HepG2 (cell line): ENCODE results near the gene ZKSCAN8. TPM values are rescaled to one million over a fixed set of nuclear protein-coding genes. Genes with fewer than 3 reads are reported as not detected.
A peak's percentile ranks its signal among the peaks of the same experiment; 100 is the strongest.

Source experiments
- ARNTL ChIP-seq: sonication (generic); formaldehyde crosslinking; IDR thresholded peaks from 2 replicates; pipeline ENCODE4 v1.4.0; 2020; ENCODE audit warnings: mild to moderate bottlenecking, missing genetic modification reagents
- BHLHE40 ChIP-seq: IDR thresholded peaks from 2 replicates; pipeline ENCODE4 v1.6.1; 2011; ENCODE audit warnings: low read length, improper control_type of control experiment
- GATAD1 ChIP-seq: IDR thresholded peaks from 2 replicates; pipeline ENCODE4 v1.6.1; 2016; ENCODE audit warnings: missing genetic modification reagents, missing compliant biosample characterization
- HES4 ChIP-seq: sonication (generic); formaldehyde crosslinking; IDR thresholded peaks from 2 replicates; pipeline ENCODE4 v1.9.0; 2021; ENCODE audit warnings: mild to moderate bottlenecking, missing genetic modification reagents, borderline replicate concordance
- HMG20A ChIP-seq: IDR thresholded peaks from 2 replicates; pipeline ENCODE4 v1.6.1; 2016; ENCODE audit warnings: borderline replicate concordance
- IRX3 ChIP-seq: sonication (generic); formaldehyde crosslinking; IDR thresholded peaks from 2 replicates; pipeline ENCODE4 v1.8.1; 2023; ENCODE audit warnings: mild to moderate bottlenecking, low read depth, missing genetic modification reagents, borderline replicate concordance
- JUN ChIP-seq: sonication (generic); formaldehyde crosslinking; IDR thresholded peaks from 2 replicates; pipeline ENCODE4 v1.4.0; 2020; ENCODE audit warnings: mild to moderate bottlenecking, missing genetic modification reagents
- POLR2A ChIP-seq, 2 experiments: IDR thresholded peaks; 2 replicates each; pipeline ENCODE4 v1.6.1; 2011; ENCODE audit warnings: low read depth in 2 of 2, low read length in 2 of 2, mild to moderate bottlenecking in 1 of 2, moderate library complexity in 1 of 2; ENCODE audit not compliant: insufficient read depth in 1 of 2
- ZMYM3 ChIP-seq: sonication (generic); formaldehyde crosslinking; IDR thresholded peaks from 2 replicates; pipeline ENCODE4 v1.5.1; 2020; ENCODE audit warnings: mild to moderate bottlenecking, missing genetic modification reagents
- ZNF180 ChIP-seq: sonication (generic); formaldehyde crosslinking; IDR thresholded peaks from 2 replicates; pipeline ENCODE4 v1.4.0; 2020; ENCODE audit warnings: low read depth, missing genetic modification reagents, borderline replicate concordance
- ZNF230 ChIP-seq: sonication (generic); formaldehyde crosslinking; IDR thresholded peaks from 2 replicates; pipeline ENCODE4 v1.4.0; 2020; ENCODE audit warnings: mild to moderate bottlenecking, missing genetic modification reagents
- ZNF501 ChIP-seq: sonication (generic); formaldehyde crosslinking; IDR thresholded peaks from 2 replicates; pipeline ENCODE4 v1.5.1; 2020; ENCODE audit warnings: mild to moderate bottlenecking, moderate library complexity, missing genetic modification reagents
- ZNF570 ChIP-seq: sonication (generic); formaldehyde crosslinking; IDR thresholded peaks from 2 replicates; pipeline ENCODE4 v1.4.0; 2020; ENCODE audit warnings: mild to moderate bottlenecking, missing genetic modification reagents, borderline replicate concordance
- ZNF720 ChIP-seq: sonication (generic); formaldehyde crosslinking; IDR thresholded peaks from 2 replicates; pipeline ENCODE4 v1.4.0; 2020; ENCODE audit warnings: missing genetic modification reagents
- ZNF816 ChIP-seq: sonication (generic); formaldehyde crosslinking; IDR thresholded peaks from 2 replicates; pipeline ENCODE4 v1.8.0; 2022; ENCODE audit warnings: missing genetic modification reagents, mild to moderate bottlenecking, borderline replicate concordance
- polyA plus RNA-seq, 8 experiments: library from polyadenylated mRNA; depleted of rRNA in 3 of 8; stranded (reverse) in 7 of 8; unstranded in 1 of 8; fragments of >200 nt; fragmentation: Illumina TruSeq in 4 of 8; extraction: Trizol in 4 of 8; gene quantifications; 2 replicates each; pipeline versions ENCODE4 v1.2.1 to v1.2.3, GENCODE V29; 2011 to 2016; ENCODE audit warnings: low read depth in 4 of 8, missing spikeins in 1 of 8, mixed read lengths in 1 of 8; ENCODE audit not compliant: insufficient read depth in 1 of 8
- total RNA-seq, 5 experiments: library from RNA; depleted of rRNA; stranded (reverse); fragments of >200 nt; fragmentation: Illumina TruSeq; extraction: Trizol; gene quantifications; 2 replicates each; pipeline ENCODE4 v1.2.3, GENCODE V29; 2016; ENCODE audit warnings: low read depth in 1 of 5
- TF ChIP-seq, protein P1 (sequence below): sonication (generic); formaldehyde crosslinking; IDR thresholded peaks from 2 replicates; pipeline ENCODE4 v1.8.0; 2022; ENCODE audit warnings: mild to moderate bottlenecking, missing genetic modification reagents
- TF ChIP-seq, protein P2 (sequence below): sonication (generic); formaldehyde crosslinking; IDR thresholded peaks from 2 replicates; pipeline ENCODE4 v1.4.0; 2020; ENCODE audit warnings: missing genetic modification reagents
- TF ChIP-seq, protein P3 (sequence below): sonication (generic); formaldehyde crosslinking; IDR thresholded peaks from 2 replicates; pipeline ENCODE4 v1.4.0; 2020; ENCODE audit warnings: mild to moderate bottlenecking, missing genetic modification reagents
- TF ChIP-seq, protein P4 (sequence below): sonication (generic); formaldehyde crosslinking; IDR thresholded peaks from 2 replicates; pipeline ENCODE4 v1.4.0; 2020; ENCODE audit warnings: mild to moderate bottlenecking, low read depth, missing genetic modification reagents
- TF ChIP-seq, protein P5 (sequence below): sonication (generic); formaldehyde crosslinking; IDR thresholded peaks from 2 replicates; pipeline ENCODE4 v1.5.1; 2020; ENCODE audit warnings: missing genetic modification reagents, mild to moderate bottlenecking, borderline replicate concordance
- TF ChIP-seq, protein P6 (sequence below): sonication (generic); formaldehyde crosslinking; IDR thresholded peaks from 2 replicates; pipeline ENCODE4 v1.5.0; 2020; ENCODE audit warnings: mild to moderate bottlenecking, missing genetic modification reagents, moderate library complexity

Gene ZKSCAN8
- total and polyA plus RNA-seq, 2 of the 13 experiments (the other 11 are each of a cell fraction or from before 2014, with no cell fraction given): 12.4 to 20.9 TPM

DNA sequence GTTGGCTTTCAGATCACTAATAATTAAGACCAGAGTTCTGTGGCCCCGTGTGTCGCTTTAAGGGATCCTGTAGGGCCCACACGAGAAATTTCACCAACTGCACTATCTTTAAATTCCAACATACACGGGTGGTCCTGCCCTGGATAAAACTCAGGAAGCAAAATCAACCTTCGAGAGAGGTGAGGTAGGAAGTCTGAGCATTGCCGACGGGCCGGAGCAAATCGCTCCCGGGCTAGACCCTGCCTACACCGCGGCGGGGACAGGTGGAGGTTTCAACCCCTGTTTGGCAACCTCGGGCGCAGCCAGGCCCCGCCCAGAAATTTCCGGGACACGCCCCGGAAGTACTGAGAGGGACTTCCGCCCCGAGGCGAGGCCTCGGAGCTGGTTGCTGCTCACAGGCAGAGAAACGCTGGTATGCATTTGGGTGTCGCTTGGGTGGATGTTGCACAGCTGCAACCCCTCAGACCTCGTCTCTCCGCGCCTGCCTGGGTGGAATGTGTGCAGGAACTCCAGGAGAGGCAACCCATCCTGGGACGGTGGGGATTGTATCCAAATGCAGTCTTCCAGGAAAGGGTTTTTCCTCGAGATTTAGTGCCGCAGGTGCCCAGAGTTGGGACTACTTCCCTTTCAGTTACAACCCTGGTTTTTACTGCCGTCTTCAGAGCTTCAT, 19.9 kb downstream of the ZKSCAN8 start (continued):
- TF ChIP-seq, protein P1, sequence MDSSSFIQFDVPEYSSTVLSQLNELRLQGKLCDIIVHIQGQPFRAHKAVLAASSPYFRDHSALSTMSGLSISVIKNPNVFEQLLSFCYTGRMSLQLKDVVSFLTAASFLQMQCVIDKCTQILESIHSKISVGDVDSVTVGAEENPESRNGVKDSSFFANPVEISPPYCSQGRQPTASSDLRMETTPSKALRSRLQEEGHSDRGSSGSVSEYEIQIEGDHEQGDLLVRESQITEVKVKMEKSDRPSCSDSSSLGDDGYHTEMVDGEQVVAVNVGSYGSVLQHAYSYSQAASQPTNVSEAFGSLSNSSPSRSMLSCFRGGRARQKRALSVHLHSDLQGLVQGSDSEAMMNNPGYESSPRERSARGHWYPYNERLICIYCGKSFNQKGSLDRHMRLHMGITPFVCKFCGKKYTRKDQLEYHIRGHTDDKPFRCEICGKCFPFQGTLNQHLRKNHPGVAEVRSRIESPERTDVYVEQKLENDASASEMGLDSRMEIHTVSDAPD (CRISPR knock-in tag): no peak
- TF ChIP-seq ZNF570 (CRISPR knock-in tag): no peak
- TF ChIP-seq POLR2A (IDR thresholded peaks at IDR 0.05; ENCODE audit: insufficient read depth in 1 of 2, low read depth in 2 of 2, low read length in 2 of 2): peak; percentile 92 to 99
- no peak; the same call in 1 of the 2 replicates for TF ChIP-seq ZNF816 (CRISPR knock-in tag)
- TF ChIP-seq ZNF230 (CRISPR knock-in tag): 0 out of 2 replicates have a peak, but pooled peaks have one; percentile 34
- no peak for TF ChIP-seq ARNTL
- no peak for TF ChIP-seq HMG20A (CRISPR knock-in tag)
- no peak for TF ChIP-seq ZNF720
- TF ChIP-seq, protein P2, sequence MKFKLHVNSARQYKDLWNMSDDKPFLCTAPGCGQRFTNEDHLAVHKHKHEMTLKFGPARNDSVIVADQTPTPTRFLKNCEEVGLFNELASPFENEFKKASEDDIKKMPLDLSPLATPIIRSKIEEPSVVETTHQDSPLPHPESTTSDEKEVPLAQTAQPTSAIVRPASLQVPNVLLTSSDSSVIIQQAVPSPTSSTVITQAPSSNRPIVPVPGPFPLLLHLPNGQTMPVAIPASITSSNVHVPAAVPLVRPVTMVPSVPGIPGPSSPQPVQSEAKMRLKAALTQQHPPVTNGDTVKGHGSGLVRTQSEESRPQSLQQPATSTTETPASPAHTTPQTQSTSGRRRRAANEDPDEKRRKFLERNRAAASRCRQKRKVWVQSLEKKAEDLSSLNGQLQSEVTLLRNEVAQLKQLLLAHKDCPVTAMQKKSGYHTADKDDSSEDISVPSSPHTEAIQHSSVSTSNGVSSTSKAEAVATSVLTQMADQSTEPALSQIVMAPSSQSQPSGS (CRISPR knock-in tag): no peak
- TF ChIP-seq IRX3 (CRISPR knock-in tag): 0 out of 2 replicates have a peak, but pooled peaks have one; percentile 36
- TF ChIP-seq, protein P3, sequence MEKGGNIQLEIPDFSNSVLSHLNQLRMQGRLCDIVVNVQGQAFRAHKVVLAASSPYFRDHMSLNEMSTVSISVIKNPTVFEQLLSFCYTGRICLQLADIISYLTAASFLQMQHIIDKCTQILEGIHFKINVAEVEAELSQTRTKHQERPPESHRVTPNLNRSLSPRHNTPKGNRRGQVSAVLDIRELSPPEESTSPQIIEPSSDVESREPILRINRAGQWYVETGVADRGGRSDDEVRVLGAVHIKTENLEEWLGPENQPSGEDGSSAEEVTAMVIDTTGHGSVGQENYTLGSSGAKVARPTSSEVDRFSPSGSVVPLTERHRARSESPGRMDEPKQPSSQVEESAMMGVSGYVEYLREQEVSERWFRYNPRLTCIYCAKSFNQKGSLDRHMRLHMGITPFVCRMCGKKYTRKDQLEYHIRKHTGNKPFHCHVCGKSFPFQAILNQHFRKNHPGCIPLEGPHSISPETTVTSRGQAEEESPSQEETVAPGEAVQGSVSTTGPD: peak; percentile 50; the same call in 1 of the 2 replicates
- TF ChIP-seq JUN: no peak
- peak; percentile 58 for TF ChIP-seq ZNF501
- 0 out of 2 replicates have a peak, but pooled peaks have one; percentile 37 for TF ChIP-seq HES4 (CRISPR knock-in tag)
- peak; percentile 82 for TF ChIP-seq GATAD1 (CRISPR knock-in tag)
- no peak for TF ChIP-seq ZNF180 (CRISPR knock-in tag)
- TF ChIP-seq ZMYM3 (CRISPR knock-in tag): no peak
- TF ChIP-seq, protein P4, sequence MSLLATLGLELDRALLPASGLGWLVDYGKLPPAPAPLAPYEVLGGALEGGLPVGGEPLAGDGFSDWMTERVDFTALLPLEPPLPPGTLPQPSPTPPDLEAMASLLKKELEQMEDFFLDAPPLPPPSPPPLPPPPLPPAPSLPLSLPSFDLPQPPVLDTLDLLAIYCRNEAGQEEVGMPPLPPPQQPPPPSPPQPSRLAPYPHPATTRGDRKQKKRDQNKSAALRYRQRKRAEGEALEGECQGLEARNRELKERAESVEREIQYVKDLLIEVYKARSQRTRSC (CRISPR knock-in tag): no peak
- TF ChIP-seq BHLHE40: no peak
- TF ChIP-seq, protein P5, sequence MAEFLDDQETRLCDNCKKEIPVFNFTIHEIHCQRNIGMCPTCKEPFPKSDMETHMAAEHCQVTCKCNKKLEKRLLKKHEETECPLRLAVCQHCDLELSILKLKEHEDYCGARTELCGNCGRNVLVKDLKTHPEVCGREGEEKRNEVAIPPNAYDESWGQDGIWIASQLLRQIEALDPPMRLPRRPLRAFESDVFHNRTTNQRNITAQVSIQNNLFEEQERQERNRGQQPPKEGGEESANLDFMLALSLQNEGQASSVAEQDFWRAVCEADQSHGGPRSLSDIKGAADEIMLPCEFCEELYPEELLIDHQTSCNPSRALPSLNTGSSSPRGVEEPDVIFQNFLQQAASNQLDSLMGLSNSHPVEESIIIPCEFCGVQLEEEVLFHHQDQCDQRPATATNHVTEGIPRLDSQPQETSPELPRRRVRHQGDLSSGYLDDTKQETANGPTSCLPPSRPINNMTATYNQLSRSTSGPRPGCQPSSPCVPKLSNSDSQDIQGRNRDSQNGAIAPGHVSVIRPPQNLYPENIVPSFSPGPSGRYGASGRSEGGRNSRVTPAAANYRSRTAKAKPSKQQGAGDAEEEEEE (CRISPR knock-in tag): no peak; the same call in 1 of the 2 replicates
- TF ChIP-seq, protein P6, sequence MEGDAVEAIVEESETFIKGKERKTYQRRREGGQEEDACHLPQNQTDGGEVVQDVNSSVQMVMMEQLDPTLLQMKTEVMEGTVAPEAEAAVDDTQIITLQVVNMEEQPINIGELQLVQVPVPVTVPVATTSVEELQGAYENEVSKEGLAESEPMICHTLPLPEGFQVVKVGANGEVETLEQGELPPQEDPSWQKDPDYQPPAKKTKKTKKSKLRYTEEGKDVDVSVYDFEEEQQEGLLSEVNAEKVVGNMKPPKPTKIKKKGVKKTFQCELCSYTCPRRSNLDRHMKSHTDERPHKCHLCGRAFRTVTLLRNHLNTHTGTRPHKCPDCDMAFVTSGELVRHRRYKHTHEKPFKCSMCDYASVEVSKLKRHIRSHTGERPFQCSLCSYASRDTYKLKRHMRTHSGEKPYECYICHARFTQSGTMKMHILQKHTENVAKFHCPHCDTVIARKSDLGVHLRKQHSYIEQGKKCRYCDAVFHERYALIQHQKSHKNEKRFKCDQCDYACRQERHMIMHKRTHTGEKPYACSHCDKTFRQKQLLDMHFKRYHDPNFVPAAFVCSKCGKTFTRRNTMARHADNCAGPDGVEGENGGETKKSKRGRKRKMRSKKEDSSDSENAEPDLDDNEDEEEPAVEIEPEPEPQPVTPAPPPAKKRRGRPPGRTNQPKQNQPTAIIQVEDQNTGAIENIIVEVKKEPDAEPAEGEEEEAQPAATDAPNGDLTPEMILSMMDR (CRISPR knock-in tag): peak; percentile 13; the same call in 1 of the 2 replicates
